ENCODE measurements around the gene CDC42EP3. TPM values are rescaled to one million over a fixed set of nuclear protein-coding genes. Genes with fewer than 3 reads are reported as not detected.

CDC42EP3 gene
- total and polyA plus RNA-seq, 4 experiments from 2014 or later, result 56.1 to 107 (median 60.1) TPM

DNA sequence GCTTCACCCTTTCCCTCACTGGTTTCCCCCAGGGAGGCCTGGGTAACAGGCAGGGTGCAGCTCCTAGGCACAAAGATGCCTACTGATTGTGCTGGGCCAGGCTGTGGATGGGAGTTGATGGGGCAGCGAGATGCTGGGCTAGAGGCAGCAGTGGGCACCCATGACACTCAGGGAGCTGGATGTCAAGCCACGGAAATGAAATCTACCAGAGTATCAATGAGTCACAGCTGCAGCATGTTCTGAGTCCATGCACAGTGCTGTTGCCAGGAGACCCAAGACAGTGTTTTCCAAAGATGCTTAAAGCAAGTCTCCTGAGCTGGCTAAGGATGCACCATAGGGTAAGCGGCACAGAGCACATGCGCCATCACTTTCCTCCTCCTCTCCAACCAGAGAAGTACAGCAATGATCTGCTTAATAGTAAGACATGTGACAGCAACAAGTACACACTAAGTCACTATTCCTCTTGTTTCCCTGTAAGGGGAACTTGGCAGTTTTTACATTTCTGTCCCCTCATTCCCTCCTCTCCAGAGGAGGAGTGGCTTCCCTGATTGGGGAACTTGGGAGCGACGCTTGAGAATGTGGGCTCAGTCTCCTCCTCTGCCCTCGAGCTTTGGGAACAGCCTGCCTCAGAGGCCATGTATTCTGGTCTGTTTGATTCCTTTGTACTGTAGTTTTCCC, 57.2 kb downstream of the CDC42EP3 start:
- H3K27me3 Mint-ChIP-seq, result no peaks in the 10 kb centered on the region
- peaks cover 0 to 5% (median 2%) of the 10 kb centered on the region in 8 donors for H3K9me3 Mint-ChIP-seq
- Histone ChIP-seq H3K4me3 (ENCODE audit: low read length in 2 of 2) (no peak overlapping the region), H3K9me3 (ENCODE audit: control insufficient read depth in 1 of 2, low read length in 2 of 2) (no peaks in the 10 kb centered on the region), H3K4me1 (ENCODE audit: insufficient read depth, low read length) (peaks cover 70% of the 10 kb centered on the region), H3K27ac (ENCODE audit: low read depth, low read length) (peak overlapping the region; percentile 17), H3K36me3 (ENCODE audit: insufficient read depth, low read length) (no peaks in the 10 kb centered on the region), H3K27me3 (ENCODE audit: insufficient read depth, low read length) (no peaks in the 10 kb centered on the region)
- H3K36me3 Mint-ChIP-seq, result peaks cover 8 to 16% of the 10 kb centered on the region in 2 donors
- CTCF ChIA-PET (ENCODE audit: partially characterized antibody), result interaction anchor here (0.8 to 3.1 kb wide), 7 partner anchors 9 to 264 kb away, joined by 3 to 14 read pairs (median 4); no protein-coding TSS in a partner anchor
- intact Hi-C loops (cut with micrococcal nuclease), result no loop called here
- DNase-seq, result no peak
- peak overlapping the region in 1 of 8 donors; percentile 43 for H3K4me3 Mint-ChIP-seq
- H3K4me1 Mint-ChIP-seq, result peaks cover 55 to 70% (median 66%) of the 10 kb centered on the region in 4 donors
- H3K27ac Mint-ChIP-seq, result peak overlapping the region; percentile 90 to 97 (median 96)
- POLR2A ChIA-PET (ENCODE audit: partially characterized antibody), result interaction anchor here (0.8 to 8.3 kb wide), 8 partner anchors 10 to 64 kb away, joined by 3 to 134 read pairs (median 28); no protein-coding TSS in a partner anchor

DNA sequence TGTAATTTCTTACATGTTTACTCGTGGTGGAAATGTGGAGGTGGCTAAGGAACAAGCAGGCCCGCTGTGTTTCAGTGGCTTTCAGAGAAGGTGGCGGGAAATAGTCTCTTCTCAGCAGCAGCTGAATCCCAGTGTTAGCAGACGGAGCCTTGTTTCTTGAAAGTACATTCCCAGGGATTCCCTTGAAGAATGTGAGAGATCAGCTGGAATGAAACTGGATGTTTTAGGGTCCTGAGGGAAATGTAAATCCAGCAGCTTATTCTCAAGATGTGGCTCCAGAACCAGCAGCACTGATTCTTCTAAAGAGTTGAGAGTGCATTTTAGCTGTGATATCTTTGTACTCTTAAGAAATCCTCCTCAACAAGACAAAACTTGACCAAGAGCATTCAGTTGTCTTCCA, 59.1 kb downstream of the CDC42EP3 start:
- no peaks in the 10 kb centered on the region for H3K27me3 Mint-ChIP-seq
- H3K27ac Mint-ChIP-seq, result peak overlapping the region in 5 of 7 donors; percentile 5 to 81 (median 18)
- H3K4me1 Mint-ChIP-seq, result peaks cover 46 to 57% (median 53%) of the 10 kb centered on the region in 4 donors
- H3K27me3 ChIP-seq (ENCODE audit: insufficient read depth, low read length), result no peaks in the 10 kb centered on the region
- H3K4me1 ChIP-seq (ENCODE audit: insufficient read depth, low read length), result peaks cover 53% of the 10 kb centered on the region
- peaks cover 0 to 23% (median 17%) of the 10 kb centered on the region in 8 donors for H3K9me3 Mint-ChIP-seq
- no peak overlapping the region for H3K4me3 Mint-ChIP-seq
- no peaks in the 10 kb centered on the region for H3K36me3 ChIP-seq (ENCODE audit: insufficient read depth, low read length)
- CTCF ChIA-PET (ENCODE audit: partially characterized antibody), result interaction anchor here (0.8 to 1.1 kb wide), 2 partner anchors 30 to 197 kb away, joined by 3 read pairs; no protein-coding TSS in a partner anchor
- H3K9me3 ChIP-seq (ENCODE audit: control insufficient read depth in 1 of 2, low read length in 2 of 2), result no peaks in the 10 kb centered on the region
- no peak for DNase-seq
- POLR2A ChIA-PET (ENCODE audit: partially characterized antibody), result interaction anchor here (1.0 to 8.3 kb wide), 5 partner anchors 11 to 100 kb away, joined by 3 to 134 read pairs (median 45); no protein-coding TSS in a partner anchor
- no peak overlapping the region for H3K4me3 ChIP-seq (ENCODE audit: low read length in 2 of 2)
- intact Hi-C loops (cut with micrococcal nuclease), result no loop called here
- no peak overlapping the region for H3K27ac ChIP-seq (ENCODE audit: low read depth, low read length)
- peaks cover 16 to 17% of the 10 kb centered on the region in 2 donors for H3K36me3 Mint-ChIP-seq

DNA sequence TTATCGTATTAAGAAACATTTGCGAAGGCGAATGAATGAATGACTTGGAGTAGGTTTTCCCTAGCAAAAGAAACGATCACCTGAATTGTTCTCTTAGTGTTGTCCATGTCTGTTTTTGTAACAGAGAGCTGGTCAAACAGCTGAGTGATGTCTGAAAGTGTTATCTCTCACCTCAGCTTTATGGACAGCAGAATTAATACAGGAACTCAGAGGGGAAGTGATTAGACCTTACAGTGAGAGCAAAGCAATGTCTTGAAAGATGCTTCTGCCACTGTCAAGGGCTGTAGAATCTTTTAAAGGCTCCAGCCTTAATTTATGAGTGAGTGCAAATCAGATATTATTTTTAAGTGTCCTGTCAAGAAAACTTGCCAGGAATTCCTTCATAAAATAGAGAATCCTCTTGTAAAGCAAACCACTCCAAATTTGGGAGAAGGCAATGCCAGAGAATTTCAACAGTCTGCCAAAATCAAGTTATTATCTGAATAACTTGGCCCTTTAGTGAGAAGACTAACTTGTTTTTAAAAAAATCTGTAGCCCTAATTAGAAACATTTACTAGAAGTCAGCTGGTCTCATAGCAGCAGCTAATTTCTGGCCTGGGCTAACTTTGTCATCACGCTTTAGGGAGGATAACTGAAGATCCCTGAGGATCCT, 60.7 kb downstream of the CDC42EP3 start:
- ChIA-PET CTCF (ENCODE audit: partially characterized antibody) (interaction anchor here (0.8 to 1.1 kb wide), 3 partner anchors 9 to 12 kb away, joined by 3 read pairs; no protein-coding TSS in a partner anchor), POLR2A (ENCODE audit: partially characterized antibody) (interaction anchor here (1.3 to 8.3 kb wide), 8 partner anchors 8 to 38 kb away, joined by 3 to 134 read pairs (median 6); no protein-coding TSS in a partner anchor)
- H3K4me3 ChIP-seq (ENCODE audit: low read length in 2 of 2), result no peak overlapping the region
- intact Hi-C loops (cut with micrococcal nuclease), result no loop called here
- Mint-ChIP-seq H3K9me3 (peaks cover 0 to 39% (median 23%) of the 10 kb centered on the region in 8 donors), H3K36me3 (peaks cover 18 to 28% of the 10 kb centered on the region in 2 donors), H3K4me1 (peaks cover 30 to 41% (median 37%) of the 10 kb centered on the region in 4 donors), H3K27me3 (no peaks in the 10 kb centered on the region), H3K4me3 (no peak overlapping the region), H3K27ac (peak overlapping the region in 5 of 7 donors; percentile 16 to 83 (median 37))
- no peaks in the 10 kb centered on the region for H3K27me3 ChIP-seq (ENCODE audit: insufficient read depth, low read length)
- no peak overlapping the region for H3K27ac ChIP-seq (ENCODE audit: low read depth, low read length)
- no peak for DNase-seq
- no peaks in the 10 kb centered on the region for H3K36me3 ChIP-seq (ENCODE audit: insufficient read depth, low read length)
- H3K9me3 ChIP-seq (ENCODE audit: control insufficient read depth in 1 of 2, low read length in 2 of 2), result no peaks in the 10 kb centered on the region
- H3K4me1 ChIP-seq (ENCODE audit: insufficient read depth, low read length), result peaks cover 37% of the 10 kb centered on the region

DNA sequence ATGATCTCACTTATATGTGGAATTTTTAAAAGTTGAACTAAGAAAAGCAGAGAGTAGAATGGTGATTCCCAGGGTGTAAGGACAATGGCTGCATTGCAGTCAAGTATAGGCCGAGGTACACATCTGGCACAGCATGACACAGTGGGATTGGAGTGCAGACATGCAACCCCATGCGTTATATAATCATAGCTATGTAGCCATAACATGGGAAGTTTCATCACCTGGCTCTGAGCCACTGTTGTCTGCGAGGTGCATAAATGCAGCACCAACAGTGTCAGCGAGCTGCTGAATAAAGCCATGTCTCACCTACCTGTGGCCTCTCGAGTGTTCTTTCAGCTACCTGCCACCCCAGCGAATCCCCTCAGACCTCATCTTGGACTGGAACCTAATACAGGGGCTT, 61.7 kb downstream of the CDC42EP3 start:
- Mint-ChIP-seq H3K27ac (peak overlapping the region in 1 of 7 donors; percentile 39), H3K4me1 (peaks cover 21 to 32% (median 27%) of the 10 kb centered on the region in 4 donors), H3K9me3 (peaks cover 0 to 45% (median 28%) of the 10 kb centered on the region in 8 donors), H3K36me3 (peaks cover 20 to 33% of the 10 kb centered on the region in 2 donors), H3K27me3 (no peaks in the 10 kb centered on the region), H3K4me3 (no peak overlapping the region)
- CTCF ChIA-PET (ENCODE audit: partially characterized antibody), result interaction anchor here (0.8 to 1.0 kb wide), 2 partner anchors 8 to 194 kb away, joined by 3 read pairs; no protein-coding TSS in a partner anchor
- H3K4me3 ChIP-seq (ENCODE audit: low read length in 2 of 2), result no peak overlapping the region
- no peaks in the 10 kb centered on the region for H3K9me3 ChIP-seq (ENCODE audit: control insufficient read depth in 1 of 2, low read length in 2 of 2)
- POLR2A ChIA-PET (ENCODE audit: partially characterized antibody), result interaction anchor here (1.2 to 8.3 kb wide), 7 partner anchors 9 to 39 kb away, joined by 4 to 134 read pairs (median 6); no protein-coding TSS in a partner anchor
- H3K36me3 ChIP-seq (ENCODE audit: insufficient read depth, low read length), result peaks cover 7% of the 10 kb centered on the region
- peaks cover 27% of the 10 kb centered on the region for H3K4me1 ChIP-seq (ENCODE audit: insufficient read depth, low read length)
- no peak overlapping the region for H3K27ac ChIP-seq (ENCODE audit: low read depth, low read length)
- DNase-seq, result no peak
- intact Hi-C loops (cut with micrococcal nuclease), result no loop called here
- no peaks in the 10 kb centered on the region for H3K27me3 ChIP-seq (ENCODE audit: insufficient read depth, low read length)

DNA sequence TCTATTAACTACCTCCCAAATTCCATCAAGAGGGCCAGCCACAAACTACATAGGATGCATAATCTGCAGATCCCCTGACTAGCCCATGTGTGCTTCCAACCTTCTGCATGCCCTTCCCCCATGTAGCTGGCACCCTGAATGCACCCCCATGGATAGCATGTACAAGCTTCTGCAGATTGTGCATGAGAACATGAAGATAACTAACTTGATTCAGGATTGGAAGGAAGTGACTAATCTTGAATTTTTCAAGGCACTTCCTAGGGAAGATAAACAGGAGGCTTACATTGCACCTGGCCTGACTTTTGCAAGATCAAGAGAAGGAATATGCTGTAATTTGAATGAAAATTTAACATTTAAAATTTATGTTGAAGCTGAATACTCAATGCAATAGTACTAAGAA, 66.7 kb downstream of the CDC42EP3 start:
- intact Hi-C loops (cut with micrococcal nuclease), result loop anchor here (5.0 kb wide), 1 partner anchor 37 kb away; no protein-coding TSS in a partner anchor
- peaks cover 44% of the 10 kb centered on the region for H3K4me1 ChIP-seq (ENCODE audit: insufficient read depth, low read length)
- H3K4me1 Mint-ChIP-seq, result peaks cover 27 to 41% (median 35%) of the 10 kb centered on the region in 4 donors
- H3K36me3 Mint-ChIP-seq, result peaks cover 55 to 58% of the 10 kb centered on the region in 2 donors
- no peak overlapping the region for H3K4me3 Mint-ChIP-seq
- ChIA-PET POLR2A (ENCODE audit: partially characterized antibody) (interaction anchor here (2.1 to 9.7 kb wide), 6 partner anchors 17 to 65 kb away, joined by 6 to 322 read pairs (median 70); no protein-coding TSS in a partner anchor), CTCF (ENCODE audit: partially characterized antibody) (no interaction called here)
- peaks cover 11% of the 10 kb centered on the region for H3K36me3 ChIP-seq (ENCODE audit: insufficient read depth, low read length)
- H3K27me3 ChIP-seq (ENCODE audit: insufficient read depth, low read length), result no peaks in the 10 kb centered on the region
- H3K27ac ChIP-seq (ENCODE audit: low read depth, low read length), result no peak overlapping the region
- H3K9me3 Mint-ChIP-seq, result peaks cover 0 to 57% (median 36%) of the 10 kb centered on the region in 8 donors
- H3K9me3 ChIP-seq (ENCODE audit: control insufficient read depth in 1 of 2, low read length in 2 of 2), result no peaks in the 10 kb centered on the region
- no peak overlapping the region for H3K4me3 ChIP-seq (ENCODE audit: low read length in 2 of 2)
- H3K27me3 Mint-ChIP-seq, result no peaks in the 10 kb centered on the region
- H3K27ac Mint-ChIP-seq, result peak overlapping the region in 3 of 7 donors; percentile 4 to 53 (median 41)
- no peak for DNase-seq

DNA sequence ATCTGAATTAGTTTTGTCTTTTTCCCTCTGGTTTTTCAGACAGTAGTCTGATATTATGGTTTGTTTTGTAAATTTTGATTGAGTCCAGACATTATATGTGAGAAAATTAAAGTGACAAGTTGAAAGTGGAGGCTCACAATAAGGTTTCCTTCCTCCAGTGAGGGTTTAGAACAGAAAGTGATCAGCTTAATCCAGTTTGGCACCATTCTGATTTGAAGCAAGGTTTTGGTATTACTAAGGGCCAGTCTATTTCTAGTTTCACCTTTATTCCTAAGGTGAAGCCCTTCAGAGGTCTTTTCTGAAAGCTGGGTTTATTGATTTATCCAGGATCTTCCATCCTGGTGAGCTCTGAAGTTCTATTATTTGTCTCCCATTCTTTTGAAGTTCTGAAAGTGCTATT, 68.7 kb downstream of the CDC42EP3 start:
- H3K9me3 Mint-ChIP-seq, result peaks cover under 1 to 61% (median 43%) of the 10 kb centered on the region in 8 donors
- intact Hi-C loops (cut with micrococcal nuclease), result loop anchor here (5.0 kb wide), 1 partner anchor 35 kb away; no protein-coding TSS in a partner anchor

More for the DNA sequence above, 68.7 kb downstream of the CDC42EP3 start:
- Histone ChIP-seq H3K27me3 (ENCODE audit: insufficient read depth, low read length) (no peaks in the 10 kb centered on the region), H3K9me3 (ENCODE audit: control insufficient read depth in 1 of 2, low read length in 2 of 2) (no peaks in the 10 kb centered on the region), H3K36me3 (ENCODE audit: insufficient read depth, low read length) (peaks cover 11% of the 10 kb centered on the region), H3K4me3 (ENCODE audit: low read length in 2 of 2) (peak overlapping the region in 1 of 2 donors; percentile 14), H3K4me1 (ENCODE audit: insufficient read depth, low read length) (peaks cover 53% of the 10 kb centered on the region), H3K27ac (ENCODE audit: low read depth, low read length) (no peak overlapping the region)
- no peaks in the 10 kb centered on the region for H3K27me3 Mint-ChIP-seq
- peak overlapping the region; percentile 45 to 98 (median 85) for H3K4me3 Mint-ChIP-seq
- H3K27ac Mint-ChIP-seq, result peak overlapping the region; percentile 82 to 99 (median 86)
- H3K36me3 Mint-ChIP-seq, result peaks cover 62 to 71% of the 10 kb centered on the region in 2 donors
- H3K4me1 Mint-ChIP-seq, result peaks cover 37 to 61% (median 44%) of the 10 kb centered on the region in 4 donors
- DNase-seq, result no peak
- ChIA-PET CTCF (ENCODE audit: partially characterized antibody) (interaction anchor here (1.1 to 5.6 kb wide), 5 partner anchors 12 to 207 kb away, joined by 4 to 44 read pairs (median 5); no protein-coding TSS in a partner anchor), POLR2A (ENCODE audit: partially characterized antibody) (interaction anchor here (0.9 to 9.7 kb wide), 8 partner anchors 10 to 68 kb away, joined by 3 to 322 read pairs (median 122); partner anchors contain the start of gene CDC42EP3)

All from CD4-positive, alpha-beta memory T cell (primary cell).